Measurements from ENCODE around the gene OR4E1.

- no peak for TF ChIP-seq GATA2 (IDR thresholded peaks at IDR 0.05; ENCODE audit: low read depth, low read length)
- no peak for TF ChIP-seq GATA3 (IDR thresholded peaks at IDR 0.05; ENCODE audit: low read depth, low read length)
Measured at GRCh38 chr14:21672116-21672515, 1.5 kb downstream of the OR4E1 start.
